HCT116 (cell line): ENCODE data around the gene DPY30. TPM values are rescaled to one million over a fixed set of nuclear protein-coding genes. Genes with fewer than 3 reads are reported as not detected.

Source experiments
- ATAC-seq: fragments of 200-7000 bp; cut with Tn5 transposase; 2 replicates; pipeline ENCODE4 v1.9.1; 2020; ENCODE audit warnings: mild to moderate bottlenecking, moderate library complexity
- BruUV-seq: library from RNA; stranded (reverse); fragments of 400-500 nt; replicated peaks from 2 replicates; lab custom pipeline; 2021; lab: Mats Ljungman, UMichigan
- CTCF ChIA-PET: fragments of 300-600 bp; sonication (Branson Sonifier 250); formaldehyde crosslinking; loops from one replicate; lab custom pipeline; 2021; ENCODE audit warnings: antibody characterized with exemption; lab: Charles Lee
- POLR2A ChIA-PET: fragments of 300-600, 350-600 bp; sonication (Branson Sonifier 250); formaldehyde crosslinking; loops from one replicate; lab custom pipeline; 2021; ENCODE audit warnings: antibody characterized with exemption; lab: Charles Lee
- RAD21 ChIA-PET, 2 experiments: fragments of 300-600 bp; sonication (Branson Sonifier 250); formaldehyde crosslinking; loops; one replicate each; lab custom pipeline; 2023; ENCODE audit warnings: low total read pairs in 2 of 2; ENCODE audit not compliant: uncharacterized antibody in 2 of 2, unreplicated experiment in 2 of 2, low non-redundant PET in 1 of 2; lab: Charles Lee
- DNase-seq: peaks from one replicate; pipeline ENCODE4 v3.0.0-alpha.2; 2010; ENCODE audit warnings: low read depth, low spot score
- H2AFZ ChIP-seq: fragments of 200-600 bp; shearing (Covaris generic), sonication (generic); 2 replicates; pipeline ENCODE4 v1.6.1; 2017; ENCODE audit warnings: low read depth, mixed run types, mixed read lengths, antibody characterized with exemption, low read length; ENCODE audit not compliant: poor library complexity, severe bottlenecking
- H3K27ac ChIP-seq: 2 replicates; pipeline ENCODE4 v1.5.1; 2012; ENCODE audit warnings: low read depth, low read length
- H3K27me3 ChIP-seq: fragments of 200-600 bp; sonication (generic); 2 replicates; pipeline ENCODE4 v1.6.1; 2016; ENCODE audit warnings: mixed run types, low read length, mixed read lengths; ENCODE audit not compliant: insufficient read depth
- H3K36me3 ChIP-seq, 2 experiments: fragments of 200-500 bp in 1 of 2; fragments of 200-600 bp in 1 of 2; sonication (Bioruptor generic) in 1 of 2; sonication (generic) in 1 of 2; 2 replicates each; pipeline versions ENCODE4 v1.5.1 to v1.6.1; 2014 to 2016; ENCODE audit warnings: low read length in 2 of 2, inconsistent platforms in 1 of 2, mixed read lengths in 1 of 2, mixed run types in 1 of 2; ENCODE audit not compliant: insufficient read depth in 2 of 2, control insufficient read depth in 1 of 2
- H3K4me1 ChIP-seq, 2 experiments: fragments of 200-600 bp in 1 of 2; sonication (generic) in 1 of 2; 2 replicates each; pipeline versions ENCODE4 v1.5.1 to v1.6.1; 2012 to 2017; ENCODE audit warnings: low read length in 2 of 2, inconsistent platforms in 1 of 2, mild to moderate bottlenecking in 1 of 2, mixed read lengths in 1 of 2, mixed run types in 1 of 2, moderate library complexity in 1 of 2; ENCODE audit not compliant: insufficient read depth in 2 of 2, control insufficient read depth in 1 of 2
- H3K4me2 ChIP-seq: fragments of 200-600 bp; sonication (generic); 2 replicates; pipeline ENCODE4 v1.6.1; 2017; ENCODE audit warnings: mixed run types, low read length, mixed read lengths
- H3K4me3 ChIP-seq, 2 experiments: fragments of 200-600 bp in 1 of 2; sonication (generic) in 1 of 2; replicated peaks in 1 of 2; 2 replicates each; pipeline ENCODE4 v1.5.1; 2011 to 2016; ENCODE audit warnings: low read length in 2 of 2, control low read depth in 1 of 2, low read depth in 1 of 2, mild to moderate bottlenecking in 1 of 2, mixed read lengths in 1 of 2, mixed run types in 1 of 2
- H3K79me2 ChIP-seq: fragments of 200-600 bp; sonication (generic); 2 replicates; pipeline ENCODE4 v1.6.1; 2017; ENCODE audit warnings: mild to moderate bottlenecking, mixed run types, low read length, moderate library complexity, mixed read lengths; ENCODE audit not compliant: insufficient read depth
- H3K9ac ChIP-seq: fragments of 200-600 bp; sonication (generic); 2 replicates; pipeline ENCODE4 v1.6.1; 2016; ENCODE audit warnings: low read length, mixed read lengths
- H3K9me2 ChIP-seq: fragments of 200-600 bp; sonication (generic), shearing (Covaris generic); 2 replicates; pipeline ENCODE4 v1.6.1; 2017; ENCODE audit warnings: mixed run types, mild to moderate bottlenecking, moderate library complexity; ENCODE audit not compliant: insufficient read depth
- H3K9me3 ChIP-seq, 2 experiments: fragments of 200-500 bp in 1 of 2; fragments of 200-600 bp in 1 of 2; sonication (Bioruptor generic) in 1 of 2; sonication (generic) in 1 of 2; 2 replicates each; pipeline ENCODE4 v1.6.1; 2014 to 2017; ENCODE audit warnings: low read length in 2 of 2, mixed read lengths in 2 of 2, inconsistent platforms in 1 of 2, low read depth in 1 of 2, mild to moderate bottlenecking in 1 of 2, mixed run types in 1 of 2, moderate library complexity in 1 of 2; ENCODE audit not compliant: control insufficient read depth in 1 of 2, insufficient read depth in 1 of 2
- H4K20me1 ChIP-seq: fragments of 200-600 bp; sonication (generic), shearing (Covaris generic); 2 replicates; pipeline ENCODE4 v1.6.1; 2017; ENCODE audit warnings: mixed run types, mild to moderate bottlenecking, moderate library complexity; ENCODE audit not compliant: insufficient read depth
- CBX3 ChIP-seq: IDR thresholded peaks from 2 replicates; pipeline ENCODE4 v1.6.1; 2012; ENCODE audit warnings: low read depth
- CEBPB ChIP-seq: IDR thresholded peaks from 2 replicates; pipeline ENCODE4 v1.6.1; 2012; ENCODE audit warnings: low read depth
- EGR1 ChIP-seq: IDR thresholded peaks from 2 replicates; pipeline ENCODE4 v1.6.1; 2012; ENCODE audit warnings: low read depth
- ELF1 ChIP-seq: IDR thresholded peaks from 2 replicates; pipeline ENCODE4 v1.6.1; 2012; ENCODE audit warnings: low read depth, borderline replicate concordance
- EZH2phosphoT487 ChIP-seq: fragments of 200-600 bp; IDR thresholded peaks from 2 replicates; pipeline ENCODE4 v1.6.1; 2018; ENCODE audit warnings: antibody characterized with exemption, borderline replicate concordance
- FOSL1 ChIP-seq: IDR thresholded peaks from 2 replicates; pipeline ENCODE4 v1.6.1; 2012; ENCODE audit warnings: low read depth
- JUND ChIP-seq: IDR thresholded peaks from 2 replicates; pipeline ENCODE4 v1.6.1; 2012
- RAD21 ChIP-seq: IDR thresholded peaks from 2 replicates; pipeline ENCODE4 v1.6.1; 2012; ENCODE audit warnings: low read depth, mild to moderate bottlenecking
- SIN3A ChIP-seq: IDR thresholded peaks from 2 replicates; pipeline ENCODE4 v1.6.1; 2012; ENCODE audit warnings: low read depth
- SP1 ChIP-seq: IDR thresholded peaks from 2 replicates; pipeline ENCODE4 v1.6.1; 2012; ENCODE audit warnings: low read depth
- SRF ChIP-seq: IDR thresholded peaks from 2 replicates; pipeline ENCODE4 v1.6.1; 2012; ENCODE audit warnings: low read depth
- TCF7L2 ChIP-seq: IDR thresholded peaks from 2 replicates; pipeline ENCODE4 v1.7.0; 2011; ENCODE audit warnings: borderline replicate concordance, inconsistent platforms; ENCODE audit not compliant: insufficient read depth, insufficient read length; ENCODE audit errors: extremely low read depth
- ZFX ChIP-seq: fragments of 450-650 bp; IDR thresholded peaks from 2 replicates; pipeline ENCODE4 v1.6.1; 2017
- ZNF274 ChIP-seq: fragments of 200-500 bp; sonication (Bioruptor generic); IDR thresholded peaks from 2 replicates; pipeline ENCODE4 v1.6.1; 2014; ENCODE audit warnings: mild to moderate bottlenecking, low read depth, low read length, inconsistent platforms
- intact Hi-C: fragments of 100-400 bp; cut with micrococcal nuclease; formaldehyde crosslinking; loops from 2 replicates; pipeline ENCODE4 v1.10.0; 2022
- total RNA-seq: library from RNA; stranded (reverse); gene quantifications from one replicate; pipeline ENCODE4 v1.2.1, GENCODE V29; 2021; ENCODE audit not compliant: unreplicated experiment
- TF ChIP-seq, protein P1 (sequence below): IDR thresholded peaks from 2 replicates; pipeline ENCODE4 v1.6.1; 2012
- TF ChIP-seq, protein P2 (sequence below): IDR thresholded peaks from 2 replicates; pipeline ENCODE4 v1.6.1; 2011; ENCODE audit warnings: mild to moderate bottlenecking, low read length, moderate library complexity; ENCODE audit not compliant: insufficient replicate concordance; ENCODE audit errors: extremely low read depth
- TF ChIP-seq, protein P3 (sequence below): IDR thresholded peaks from 2 replicates; pipeline ENCODE4 v1.6.1; 2012
- TF ChIP-seq, protein P4 (sequence below), 3 experiments: fragments of 200-600 bp in 1 of 3; sonication (generic) in 1 of 3; IDR thresholded peaks in 2 of 3; conservative IDR thresholded peaks in 1 of 3; 2 replicates each; pipeline ENCODE4 v1.5.1; 2012 to 2017; ENCODE audit warnings: low read depth in 2 of 3, low read length in 2 of 3, antibody characterized with exemption in 1 of 3, borderline replicate concordance in 1 of 3, control low read depth in 1 of 3, mild to moderate bottlenecking in 1 of 3, mixed read lengths in 1 of 3, mixed run types in 1 of 3, moderate library complexity in 1 of 3; ENCODE audit not compliant: insufficient read depth in 1 of 3
- TF ChIP-seq, protein P5 (sequence below): IDR thresholded peaks from 2 replicates; pipeline ENCODE4 v1.6.1; 2012; ENCODE audit warnings: low read depth

The DPY30 gene
- total RNA-seq, 1 experiment from 2014 or later: 79.5 TPM

DNA sequence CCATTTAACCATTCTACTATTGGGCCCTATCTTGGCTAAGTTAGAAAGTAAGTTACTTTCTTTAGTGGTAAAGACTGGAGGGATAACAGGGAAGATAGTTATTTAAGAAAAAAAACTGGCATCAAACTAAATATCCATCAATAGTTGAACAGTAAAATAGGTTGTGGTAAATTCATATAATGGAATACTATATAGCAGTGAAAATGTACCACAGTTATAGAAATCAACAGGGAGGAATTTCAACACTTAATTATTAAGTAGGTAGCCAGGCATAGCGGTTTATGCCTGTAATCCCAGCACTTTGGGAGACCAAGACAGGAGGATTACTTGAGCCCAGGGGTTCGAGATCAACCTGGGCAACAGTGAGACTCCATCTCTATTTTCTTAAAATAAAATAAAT is 20.7 kb upstream of the DPY30 start:
- TF ChIP-seq, protein P1, sequence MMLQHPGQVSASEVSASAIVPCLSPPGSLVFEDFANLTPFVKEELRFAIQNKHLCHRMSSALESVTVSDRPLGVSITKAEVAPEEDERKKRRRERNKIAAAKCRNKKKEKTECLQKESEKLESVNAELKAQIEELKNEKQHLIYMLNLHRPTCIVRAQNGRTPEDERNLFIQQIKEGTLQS: no peak
- TF ChIP-seq RAD21: no peak
- no peak for TF ChIP-seq ELF1
- TF ChIP-seq, protein P2, sequence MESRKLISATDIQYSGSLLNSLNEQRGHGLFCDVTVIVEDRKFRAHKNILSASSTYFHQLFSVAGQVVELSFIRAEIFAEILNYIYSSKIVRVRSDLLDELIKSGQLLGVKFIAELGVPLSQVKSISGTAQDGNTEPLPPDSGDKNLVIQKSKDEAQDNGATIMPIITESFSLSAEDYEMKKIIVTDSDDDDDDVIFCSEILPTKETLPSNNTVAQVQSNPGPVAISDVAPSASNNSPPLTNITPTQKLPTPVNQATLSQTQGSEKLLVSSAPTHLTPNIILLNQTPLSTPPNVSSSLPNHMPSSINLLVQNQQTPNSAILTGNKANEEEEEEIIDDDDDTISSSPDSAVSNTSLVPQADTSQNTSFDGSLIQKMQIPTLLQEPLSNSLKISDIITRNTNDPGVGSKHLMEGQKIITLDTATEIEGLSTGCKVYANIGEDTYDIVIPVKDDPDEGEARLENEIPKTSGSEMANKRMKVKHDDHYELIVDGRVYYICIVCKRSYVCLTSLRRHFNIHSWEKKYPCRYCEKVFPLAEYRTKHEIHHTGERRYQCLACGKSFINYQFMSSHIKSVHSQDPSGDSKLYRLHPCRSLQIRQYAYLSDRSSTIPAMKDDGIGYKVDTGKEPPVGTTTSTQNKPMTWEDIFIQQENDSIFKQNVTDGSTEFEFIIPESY: no peak
- no peak for TF ChIP-seq ZFX
- TF ChIP-seq SRF: no peak
- TF ChIP-seq, protein P3, sequence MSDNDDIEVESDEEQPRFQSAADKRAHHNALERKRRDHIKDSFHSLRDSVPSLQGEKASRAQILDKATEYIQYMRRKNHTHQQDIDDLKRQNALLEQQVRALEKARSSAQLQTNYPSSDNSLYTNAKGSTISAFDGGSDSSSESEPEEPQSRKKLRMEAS: no peak
- TF ChIP-seq EZH2phosphoT487: no peak
- no peak for TF ChIP-seq SP1
- no peak for TF ChIP-seq EGR1
- TF ChIP-seq ZNF274: no peak
- TF ChIP-seq SIN3A: no peak
- TF ChIP-seq, protein P4, sequence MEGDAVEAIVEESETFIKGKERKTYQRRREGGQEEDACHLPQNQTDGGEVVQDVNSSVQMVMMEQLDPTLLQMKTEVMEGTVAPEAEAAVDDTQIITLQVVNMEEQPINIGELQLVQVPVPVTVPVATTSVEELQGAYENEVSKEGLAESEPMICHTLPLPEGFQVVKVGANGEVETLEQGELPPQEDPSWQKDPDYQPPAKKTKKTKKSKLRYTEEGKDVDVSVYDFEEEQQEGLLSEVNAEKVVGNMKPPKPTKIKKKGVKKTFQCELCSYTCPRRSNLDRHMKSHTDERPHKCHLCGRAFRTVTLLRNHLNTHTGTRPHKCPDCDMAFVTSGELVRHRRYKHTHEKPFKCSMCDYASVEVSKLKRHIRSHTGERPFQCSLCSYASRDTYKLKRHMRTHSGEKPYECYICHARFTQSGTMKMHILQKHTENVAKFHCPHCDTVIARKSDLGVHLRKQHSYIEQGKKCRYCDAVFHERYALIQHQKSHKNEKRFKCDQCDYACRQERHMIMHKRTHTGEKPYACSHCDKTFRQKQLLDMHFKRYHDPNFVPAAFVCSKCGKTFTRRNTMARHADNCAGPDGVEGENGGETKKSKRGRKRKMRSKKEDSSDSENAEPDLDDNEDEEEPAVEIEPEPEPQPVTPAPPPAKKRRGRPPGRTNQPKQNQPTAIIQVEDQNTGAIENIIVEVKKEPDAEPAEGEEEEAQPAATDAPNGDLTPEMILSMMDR (IDR thresholded peaks at IDR 0.05 in 2 of 3, conservative IDR thresholded peaks at IDR 0.05 in 1 of 3; ENCODE audit: borderline replicate concordance in 1 of 3, insufficient read depth in 1 of 3, low read depth in 2 of 3, low read length in 2 of 3): no peak
- TF ChIP-seq, protein P5, sequence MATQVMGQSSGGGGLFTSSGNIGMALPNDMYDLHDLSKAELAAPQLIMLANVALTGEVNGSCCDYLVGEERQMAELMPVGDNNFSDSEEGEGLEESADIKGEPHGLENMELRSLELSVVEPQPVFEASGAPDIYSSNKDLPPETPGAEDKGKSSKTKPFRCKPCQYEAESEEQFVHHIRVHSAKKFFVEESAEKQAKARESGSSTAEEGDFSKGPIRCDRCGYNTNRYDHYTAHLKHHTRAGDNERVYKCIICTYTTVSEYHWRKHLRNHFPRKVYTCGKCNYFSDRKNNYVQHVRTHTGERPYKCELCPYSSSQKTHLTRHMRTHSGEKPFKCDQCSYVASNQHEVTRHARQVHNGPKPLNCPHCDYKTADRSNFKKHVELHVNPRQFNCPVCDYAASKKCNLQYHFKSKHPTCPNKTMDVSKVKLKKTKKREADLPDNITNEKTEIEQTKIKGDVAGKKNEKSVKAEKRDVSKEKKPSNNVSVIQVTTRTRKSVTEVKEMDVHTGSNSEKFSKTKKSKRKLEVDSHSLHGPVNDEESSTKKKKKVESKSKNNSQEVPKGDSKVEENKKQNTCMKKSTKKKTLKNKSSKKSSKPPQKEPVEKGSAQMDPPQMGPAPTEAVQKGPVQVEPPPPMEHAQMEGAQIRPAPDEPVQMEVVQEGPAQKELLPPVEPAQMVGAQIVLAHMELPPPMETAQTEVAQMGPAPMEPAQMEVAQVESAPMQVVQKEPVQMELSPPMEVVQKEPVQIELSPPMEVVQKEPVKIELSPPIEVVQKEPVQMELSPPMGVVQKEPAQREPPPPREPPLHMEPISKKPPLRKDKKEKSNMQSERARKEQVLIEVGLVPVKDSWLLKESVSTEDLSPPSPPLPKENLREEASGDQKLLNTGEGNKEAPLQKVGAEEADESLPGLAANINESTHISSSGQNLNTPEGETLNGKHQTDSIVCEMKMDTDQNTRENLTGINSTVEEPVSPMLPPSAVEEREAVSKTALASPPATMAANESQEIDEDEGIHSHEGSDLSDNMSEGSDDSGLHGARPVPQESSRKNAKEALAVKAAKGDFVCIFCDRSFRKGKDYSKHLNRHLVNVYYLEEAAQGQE: no peak
- no peak for TF ChIP-seq FOSL1
- TF ChIP-seq TCF7L2: no peak
- no peak for TF ChIP-seq JUND
- TF ChIP-seq CEBPB: no peak
- no peak for TF ChIP-seq CBX3
- Histone ChIP-seq H3K27ac (no peak overlapping the region), H2AFZ (no peak overlapping the region), H3K36me3 (no peaks in the 10 kb centered on the region), H3K4me2 (no peak overlapping the region), H3K79me2 (no peaks in the 10 kb centered on the region), H4K20me1 (no peaks in the 10 kb centered on the region), H3K27me3 (no peaks in the 10 kb centered on the region), H3K9ac (no peak overlapping the region), H3K4me3 (no peak overlapping the region), H3K9me2 (no peaks in the 10 kb centered on the region), H3K9me3 (no peaks in the 10 kb centered on the region), H3K4me1 (peaks cover 0 to 24% of the 10 kb centered on the region in 2 experiments; a peak in 2 of 4 replicates)
- no TSS peak for BruUV-seq
- DNase-seq (no peak), ATAC-seq (no peak)
- intact Hi-C loops: no loop called here
- ChIA-PET RAD21 (no interaction called here), CTCF (no interaction called here), POLR2A (no interaction called here)
